B cell (primary cell): Measurements from ENCODE around the gene ICOSLG.
"Not testable (repeated sequence)": the region's sequence is repeated elsewhere in the genome, so short reads cannot be mapped to it uniquely, and the experiment has no call there.

Experiments
- CTCF ChIP-seq: fragments of 200-600 bp; IDR thresholded peaks from one replicate; pipeline ENCODE4 v1.8.0; 2022; ENCODE audit warnings: antibody characterized with exemption, mild to moderate bottlenecking
- EZH2 ChIP-seq: IDR thresholded peaks from 2 replicates; pipeline ENCODE4 v1.6.1; 2012; ENCODE audit warnings: borderline replicate concordance, low read depth, mild to moderate bottlenecking, moderate library complexity, low read length; ENCODE audit not compliant: insufficient read depth, poor library complexity, severe bottlenecking

- TF ChIP-seq CTCF, EZH2: not testable (repeated sequence)
These were observed 8.7 kb upstream of the ICOSLG start for GRCh38 chr21:44249204-44250037.
